ENCODE data around the gene DOK1.

Gene DOK1

DNA sequence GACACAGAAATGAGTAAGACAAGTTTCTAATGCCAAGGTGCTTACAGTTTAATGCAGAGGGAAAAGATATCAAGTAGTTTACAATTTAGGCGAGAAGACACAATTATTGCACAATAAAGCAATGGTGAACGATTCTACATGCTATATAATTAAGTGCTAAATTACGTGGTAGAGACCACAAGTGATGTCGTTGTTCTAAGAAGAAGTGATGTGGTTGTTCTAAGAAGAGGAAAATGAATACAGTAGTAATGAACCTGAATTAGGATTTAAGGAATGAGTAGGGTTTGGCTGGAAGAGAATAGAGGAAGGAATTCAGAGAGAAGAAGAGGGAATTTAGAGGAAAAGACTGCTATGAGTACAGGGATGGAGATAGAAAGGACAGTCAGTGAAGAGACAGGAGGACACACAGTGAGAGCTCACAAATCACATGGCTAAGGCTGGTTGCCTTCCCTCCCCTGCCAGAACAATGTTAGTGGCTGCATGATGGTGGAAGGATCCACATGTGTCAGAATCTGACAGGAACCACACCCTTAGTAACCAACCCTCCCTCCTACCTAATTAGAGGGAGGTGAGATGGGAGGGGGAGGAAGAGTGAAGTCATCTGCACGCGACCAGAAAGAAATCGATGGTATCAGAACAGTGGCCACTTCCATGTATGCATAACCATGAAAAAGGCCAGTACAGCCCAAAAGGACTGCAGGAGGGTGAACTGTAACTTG is 48.9 kb downstream of the DOK1 start:
- no peak for DNase-seq

DNA sequence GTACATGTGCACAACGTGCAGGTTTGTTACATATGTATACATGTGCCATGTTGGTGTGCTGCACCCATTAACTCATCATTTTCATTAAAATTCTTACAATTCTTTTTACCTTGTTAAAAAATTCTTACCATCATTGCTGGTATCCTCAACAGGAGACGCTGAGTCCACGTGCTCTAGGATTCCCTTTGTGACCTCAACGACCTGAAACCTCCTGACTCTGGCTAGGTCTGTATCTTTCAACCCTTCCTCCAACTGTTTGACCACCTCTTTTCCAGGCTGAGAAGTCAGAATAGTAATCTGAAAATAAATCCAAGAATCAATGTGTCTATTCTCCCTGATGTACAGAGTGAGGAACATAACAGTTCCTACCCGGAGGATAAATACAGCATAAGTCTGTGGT is 52.4 kb downstream of the DOK1 start:
- DNase-seq: no peak
